Muscle layer of colon (tissue), 2 donors: ENCODE measurements around the gene TMEM45A.
A peak's percentile ranks its signal among the peaks of the same experiment; 100 is the strongest.
"Not testable (repeated sequence)": the region's sequence is repeated elsewhere in the genome, so short reads cannot be mapped to it uniquely, and the experiment has no call there.

Source experiments
- H3K27ac ChIP-seq: one replicate; pipeline ENCODE4 v1.7.0; 2013; ENCODE audit warnings: low read depth, mild to moderate bottlenecking, low read length, moderate library complexity
- H3K27me3 ChIP-seq, 2 donors: one replicate each; pipeline ENCODE4 v1.7.0; 2013; ENCODE audit warnings: low read length in 2 of 2, mild to moderate bottlenecking in 2 of 2; ENCODE audit not compliant: insufficient read depth in 2 of 2, control insufficient read depth in 1 of 2
- H3K36me3 ChIP-seq: one replicate; pipeline ENCODE4 v1.7.0; 2013; ENCODE audit warnings: mild to moderate bottlenecking, low read length; ENCODE audit not compliant: insufficient read depth
- H3K4me1 ChIP-seq: one replicate; pipeline ENCODE4 v1.7.0; 2013; ENCODE audit warnings: mild to moderate bottlenecking, low read length; ENCODE audit not compliant: insufficient read depth
- H3K4me3 ChIP-seq, 2 donors: one replicate each; pipeline ENCODE4 v1.7.0; 2013; ENCODE audit warnings: low read length in 2 of 2, low read depth in 1 of 2, mild to moderate bottlenecking in 1 of 2, moderate library complexity in 1 of 2
- H3K9ac ChIP-seq: one replicate; pipeline ENCODE4 v1.7.0; 2013; ENCODE audit warnings: low read length
- H3K9me3 ChIP-seq: one replicate; pipeline ENCODE4 v1.7.0; 2013; ENCODE audit warnings: mild to moderate bottlenecking, low read length
- donor health status: abdominal sarcoma.
- donor health status: Adenocarcinoma of cecum.

The TMEM45A gene, protein sequence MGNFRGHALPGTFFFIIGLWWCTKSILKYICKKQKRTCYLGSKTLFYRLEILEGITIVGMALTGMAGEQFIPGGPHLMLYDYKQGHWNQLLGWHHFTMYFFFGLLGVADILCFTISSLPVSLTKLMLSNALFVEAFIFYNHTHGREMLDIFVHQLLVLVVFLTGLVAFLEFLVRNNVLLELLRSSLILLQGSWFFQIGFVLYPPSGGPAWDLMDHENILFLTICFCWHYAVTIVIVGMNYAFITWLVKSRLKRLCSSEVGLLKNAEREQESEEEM

DNA sequence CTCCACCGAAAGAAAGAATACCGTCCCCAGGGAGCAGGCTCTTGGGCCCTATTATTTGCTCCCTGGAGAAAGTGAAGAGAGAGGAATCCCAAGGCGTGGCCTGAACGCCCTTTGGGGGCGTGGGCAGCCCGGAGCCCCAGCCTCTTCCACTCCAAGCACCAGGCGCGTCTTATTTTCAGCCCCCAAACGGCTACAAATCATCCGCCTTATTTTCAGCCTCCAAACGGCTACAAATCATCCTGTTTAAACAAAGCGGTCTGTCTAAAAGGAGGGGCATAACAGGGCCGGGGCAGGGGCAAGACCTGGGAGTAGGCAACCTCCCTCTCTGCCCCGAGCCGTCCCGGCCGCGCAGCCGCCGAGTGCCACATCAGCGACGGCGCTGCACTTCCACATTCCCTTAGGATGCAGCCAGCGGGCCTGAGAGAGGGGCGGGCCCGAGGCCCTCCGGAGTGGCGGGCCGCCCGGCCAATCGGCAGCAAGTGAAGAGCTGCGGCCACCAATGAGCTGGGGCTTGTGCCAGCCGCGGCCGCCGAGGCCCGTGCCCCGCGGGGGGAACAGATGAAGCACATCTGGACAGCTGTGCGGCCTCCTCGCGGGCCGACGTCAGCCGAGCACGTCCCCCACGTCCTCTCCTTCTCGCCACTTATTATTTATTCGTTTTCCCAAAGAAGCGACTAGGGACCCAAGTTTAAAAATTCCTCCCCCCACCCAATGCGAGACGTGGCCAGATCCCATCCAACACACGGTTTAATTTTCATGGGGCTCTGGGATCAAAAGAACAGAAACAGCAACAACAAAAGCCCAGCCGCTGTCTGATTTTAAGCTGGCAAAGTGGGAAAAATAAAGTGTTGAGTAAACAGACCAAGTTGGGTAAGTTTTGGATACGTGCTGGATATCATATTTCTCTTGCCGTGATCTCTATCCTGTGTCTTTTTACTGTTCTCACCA lies at the start of gene TMEM45A:
TSS of gene TMEM45A (plus strand) at position 561 of the 948 bp plus-strand sequence. CDS start 62,593 bp downstream, outside the sequence.
- Histone ChIP-seq H3K4me1 (peaks cover 4% of the 10 kb centered on the region), H3K4me3 (peak within 1 kb of the TSS; percentile 60 to 82), H3K36me3 (no peaks in the 10 kb centered on the region), H3K9ac (peak within 1 kb of the TSS; percentile 86), H3K27ac (peak within 1 kb of the TSS; percentile 60), H3K9me3 (no peaks in the 10 kb centered on the region), H3K27me3 (no peaks in the 10 kb centered on the region)

DNA sequence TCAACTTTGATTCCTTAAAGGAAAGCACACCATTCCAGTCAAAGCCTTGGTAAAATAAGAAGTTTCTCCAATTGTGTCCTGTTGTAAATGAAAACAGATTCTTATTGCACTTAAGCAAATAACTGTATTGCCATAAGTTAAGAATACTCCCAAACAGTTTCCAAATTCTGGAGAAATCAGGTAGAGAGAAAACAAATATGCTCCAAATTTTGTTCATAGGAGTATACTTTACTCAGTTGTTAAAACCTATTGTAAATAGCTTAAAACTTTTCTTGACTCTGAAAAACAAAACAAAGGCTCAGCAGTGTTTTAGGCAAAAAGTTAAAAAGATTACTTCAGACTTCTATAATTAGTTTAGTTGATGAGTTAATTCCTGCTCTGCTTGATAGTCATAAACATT lies 48.7 kb upstream of the TMEM45A start:
- Histone ChIP-seq H3K27me3 (no peaks in the 10 kb centered on the region), H3K4me3 (no peak overlapping the region), H3K4me1 (no peaks in the 10 kb centered on the region), H3K36me3 (no peaks in the 10 kb centered on the region), H3K9me3 (no peaks in the 10 kb centered on the region), H3K27ac (no peak overlapping the region), H3K9ac (no peak overlapping the region)

DNA sequence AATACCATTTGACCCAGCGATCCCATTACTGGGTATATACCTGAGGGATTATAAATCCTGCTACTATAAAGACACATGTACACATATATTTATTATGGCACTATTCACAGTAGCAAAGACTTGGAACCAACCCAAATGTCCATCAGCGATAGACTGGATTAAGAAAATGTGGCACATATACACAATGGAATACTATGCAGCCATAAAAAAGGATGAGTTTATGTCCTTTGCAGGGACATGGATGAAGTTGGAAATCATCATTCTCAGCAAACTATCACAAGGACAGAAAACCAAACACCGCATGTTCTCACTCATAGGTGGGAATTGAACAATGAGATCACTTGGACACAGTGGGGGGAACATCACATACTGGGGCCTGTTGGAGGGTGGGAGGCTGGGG lies 45.4 kb upstream of the TMEM45A start:
- H3K27me3 ChIP-seq, H3K9me3 ChIP-seq, H3K9ac ChIP-seq, H3K36me3 ChIP-seq, H3K27ac ChIP-seq, H3K4me1 ChIP-seq, H3K4me3 ChIP-seq: not testable (repeated sequence)

DNA sequence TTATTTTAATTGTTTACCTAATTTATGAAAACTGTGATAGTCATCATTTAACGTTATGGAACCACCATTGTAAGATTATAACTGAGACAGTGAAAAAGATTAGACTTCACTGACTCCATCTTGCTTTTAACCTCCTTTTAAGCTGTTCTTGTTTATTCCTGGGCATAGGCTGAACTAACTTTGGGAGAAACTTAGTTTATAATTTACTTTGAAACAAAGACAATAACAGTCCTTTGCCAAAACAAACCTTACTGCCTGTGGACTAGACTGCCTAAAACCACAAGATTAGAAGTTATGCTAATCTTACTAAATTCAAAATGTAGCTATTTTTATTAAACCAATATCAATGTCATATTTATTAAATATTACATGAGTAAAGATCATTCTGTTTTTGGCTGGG lies 44.3 kb upstream of the TMEM45A start:
- Histone ChIP-seq H3K27ac (no peak overlapping the region), H3K27me3 (no peaks in the 10 kb centered on the region), H3K9me3 (no peaks in the 10 kb centered on the region), H3K36me3 (no peaks in the 10 kb centered on the region), H3K9ac (no peak overlapping the region), H3K4me1 (no peaks in the 10 kb centered on the region), H3K4me3 (no peak overlapping the region)

DNA sequence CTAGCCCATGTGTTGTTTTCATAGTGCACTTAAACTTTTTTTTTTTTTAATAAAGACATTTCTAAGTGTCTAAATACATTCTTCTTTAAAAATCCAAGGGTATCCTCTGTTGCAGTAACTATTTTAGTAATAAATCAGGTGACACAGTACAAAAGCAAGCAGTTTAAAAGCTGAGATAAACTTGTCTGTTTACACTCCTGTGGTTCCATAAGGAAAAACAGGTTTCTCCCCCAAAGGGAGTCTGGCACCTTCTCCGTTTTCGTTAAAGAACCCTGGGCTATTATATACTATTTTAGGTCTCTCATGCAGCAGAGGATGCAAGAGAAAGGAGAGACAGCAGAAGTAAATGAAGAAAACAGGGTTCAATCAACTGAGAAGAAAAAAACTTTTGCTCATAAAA lies 43.2 kb upstream of the TMEM45A start:
- no peak overlapping the region for H3K9ac ChIP-seq
- H3K27ac ChIP-seq = no peak overlapping the region
- no peaks in the 10 kb centered on the region for H3K9me3 ChIP-seq
- no peaks in the 10 kb centered on the region for H3K36me3 ChIP-seq
- no peaks in the 10 kb centered on the region for H3K4me1 ChIP-seq
- no peak overlapping the region for H3K4me3 ChIP-seq
- H3K27me3 ChIP-seq = no peaks in the 10 kb centered on the region

DNA sequence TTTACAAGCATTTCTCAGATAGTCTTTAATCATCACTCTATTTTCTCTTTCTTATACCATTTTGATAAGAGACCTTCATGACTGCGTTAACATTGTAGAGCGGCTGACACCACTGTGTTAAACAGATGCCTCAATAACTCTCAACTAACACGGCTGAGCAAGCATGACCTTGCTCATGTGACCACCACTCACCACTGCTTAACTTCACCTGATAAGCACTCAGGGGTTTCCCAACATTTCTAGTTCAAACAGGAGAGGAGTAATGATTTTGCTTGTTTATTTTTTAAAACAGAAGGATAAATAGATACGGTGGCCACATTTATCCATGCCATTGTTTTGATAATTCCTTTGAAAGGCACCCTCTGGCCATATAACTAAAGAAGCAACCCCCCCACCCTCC lies 37.7 kb upstream of the TMEM45A start:
- no peak overlapping the region for H3K27ac ChIP-seq
- no peaks in the 10 kb centered on the region for H3K36me3 ChIP-seq
- H3K9ac ChIP-seq = no peak overlapping the region
- no peaks in the 10 kb centered on the region for H3K9me3 ChIP-seq
- H3K4me3 ChIP-seq = no peak overlapping the region
- H3K27me3 ChIP-seq = no peaks in the 10 kb centered on the region
- no peaks in the 10 kb centered on the region for H3K4me1 ChIP-seq

DNA sequence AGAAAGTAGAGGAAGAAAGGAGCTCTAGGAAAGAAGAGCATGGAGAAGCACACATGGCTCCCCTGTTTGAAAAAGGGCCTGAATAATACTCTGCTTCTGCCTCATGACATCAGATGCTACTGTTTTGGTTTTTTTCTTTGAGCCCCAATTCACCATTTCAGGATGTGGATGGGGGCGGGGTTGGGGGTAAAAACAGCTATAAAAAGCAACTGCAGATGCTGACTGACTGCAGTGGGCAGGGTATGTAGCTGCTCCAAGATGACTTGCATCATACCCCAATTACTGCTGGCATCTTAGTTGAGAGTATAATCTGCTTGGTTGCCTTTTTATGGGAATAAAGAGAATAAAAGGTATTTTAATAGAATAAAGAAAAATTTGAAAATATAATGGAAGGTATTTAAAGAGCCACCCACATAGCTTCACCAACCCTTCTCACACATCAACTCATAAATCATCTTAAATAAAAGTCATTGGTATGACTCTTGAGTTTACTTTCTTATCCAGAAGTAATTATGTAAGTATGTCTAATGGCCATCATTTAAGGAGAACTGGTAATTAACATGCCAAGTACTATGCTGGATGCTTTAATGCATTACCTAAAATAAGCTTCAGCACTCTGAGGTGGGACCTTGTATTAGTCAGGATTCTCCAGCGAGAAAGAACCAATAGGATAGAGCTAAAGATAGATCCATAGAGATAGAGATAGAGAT lies 36.4 kb upstream of the TMEM45A start:
- Histone ChIP-seq H3K9ac (no peak overlapping the region), H3K27ac (no peak overlapping the region), H3K4me1 (no peaks in the 10 kb centered on the region), H3K36me3 (no peaks in the 10 kb centered on the region), H3K9me3 (no peaks in the 10 kb centered on the region), H3K27me3 (no peaks in the 10 kb centered on the region), H3K4me3 (no peak overlapping the region)

DNA sequence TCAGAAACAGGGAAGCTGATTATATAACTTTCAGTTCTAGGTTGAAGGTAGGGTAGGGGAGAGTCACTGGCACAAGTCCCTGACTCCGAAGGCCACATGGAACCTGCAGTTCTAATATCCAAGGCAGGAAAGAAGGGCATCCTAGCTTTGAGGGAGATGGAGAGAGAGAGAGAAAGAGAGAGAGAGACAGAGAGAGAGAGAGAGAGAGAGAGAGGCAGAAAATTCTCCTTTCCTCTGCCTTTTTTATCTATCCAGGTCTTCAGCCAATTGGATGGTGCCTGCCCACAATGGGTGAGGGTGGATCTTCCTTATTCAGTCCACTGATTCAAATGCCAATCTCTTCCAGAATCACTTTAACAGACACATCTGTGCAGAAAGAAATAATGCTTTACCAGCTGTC lies 35.7 kb upstream of the TMEM45A start:
- H3K9ac ChIP-seq = no peak overlapping the region
- no peaks in the 10 kb centered on the region for H3K27me3 ChIP-seq
- H3K27ac ChIP-seq = no peak overlapping the region
- H3K4me1 ChIP-seq = no peaks in the 10 kb centered on the region
- no peak overlapping the region for H3K4me3 ChIP-seq
- H3K9me3 ChIP-seq = no peaks in the 10 kb centered on the region
- no peaks in the 10 kb centered on the region for H3K36me3 ChIP-seq

DNA sequence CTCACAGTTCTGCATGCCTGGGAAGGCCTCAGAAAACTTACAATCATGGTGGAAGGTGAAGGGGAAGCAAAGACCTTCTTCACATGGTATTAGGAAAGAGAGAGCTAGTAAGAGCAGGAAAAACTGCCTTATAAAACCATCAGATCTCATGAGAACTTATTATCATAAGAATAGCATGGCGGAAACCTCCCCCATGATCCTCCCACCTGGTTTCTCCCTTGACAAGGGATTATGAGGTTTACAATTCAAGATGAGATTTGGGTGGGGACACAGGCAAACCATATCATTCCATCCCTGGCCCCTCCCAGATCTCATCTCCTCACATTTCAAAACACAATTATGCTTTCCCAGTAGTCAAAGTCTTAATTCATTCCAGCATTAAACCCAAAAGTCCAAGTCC lies 34.6 kb upstream of the TMEM45A start:
- Histone ChIP-seq H3K27me3 (no peaks in the 10 kb centered on the region), H3K36me3 (no peaks in the 10 kb centered on the region), H3K27ac (no peak overlapping the region), H3K9me3 (no peaks in the 10 kb centered on the region), H3K4me1 (no peaks in the 10 kb centered on the region), H3K9ac (no peak overlapping the region), H3K4me3 (no peak overlapping the region)

DNA sequence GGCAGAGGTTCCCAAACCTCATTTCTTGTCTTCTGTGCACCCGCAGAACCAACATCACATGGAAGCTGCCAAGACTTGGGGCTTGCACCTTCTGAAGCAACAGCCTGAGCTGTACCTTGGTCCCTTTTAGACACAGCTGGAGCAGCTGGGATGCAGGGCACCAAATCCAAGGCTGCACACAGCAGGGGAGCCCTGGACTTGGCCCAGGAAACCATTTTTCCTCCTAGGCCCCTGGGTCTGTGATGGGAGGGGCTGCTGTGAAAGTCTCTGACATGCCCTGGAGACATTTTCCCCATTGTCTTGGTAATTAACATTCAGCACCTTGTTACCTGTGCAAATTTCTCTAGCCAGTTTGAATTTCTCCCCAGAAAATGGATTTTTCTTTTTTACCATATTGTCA lies 33.6 kb upstream of the TMEM45A start:
- no peaks in the 10 kb centered on the region for H3K36me3 ChIP-seq
- no peaks in the 10 kb centered on the region for H3K9me3 ChIP-seq
- no peaks in the 10 kb centered on the region for H3K4me1 ChIP-seq
- no peak overlapping the region for H3K4me3 ChIP-seq
- no peak overlapping the region for H3K9ac ChIP-seq
- H3K27ac ChIP-seq = no peak overlapping the region
- no peaks in the 10 kb centered on the region for H3K27me3 ChIP-seq

DNA sequence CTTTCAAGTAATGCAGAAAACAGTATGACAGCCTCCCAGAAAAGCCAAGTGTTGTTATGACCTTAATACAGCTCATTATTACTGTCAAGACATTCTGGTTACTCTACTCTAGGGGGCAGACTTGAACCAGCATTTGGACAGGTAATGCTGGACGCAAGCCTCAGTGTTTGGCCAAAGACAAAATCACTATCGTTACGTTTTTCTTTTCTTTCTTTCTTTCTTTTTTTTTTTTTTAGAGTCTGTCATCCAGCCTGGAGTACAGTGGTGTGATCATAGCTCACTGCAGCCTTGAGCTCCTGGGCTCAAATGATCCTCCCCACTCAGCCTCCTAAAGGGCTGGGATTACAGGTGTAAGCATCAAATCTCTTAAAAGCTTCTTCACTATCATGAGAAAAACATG lies 29.4 kb upstream of the TMEM45A start:
- Histone ChIP-seq H3K9me3 (no peaks in the 10 kb centered on the region), H3K36me3 (no peaks in the 10 kb centered on the region), H3K4me1 (no peaks in the 10 kb centered on the region), H3K27me3 (no peaks in the 10 kb centered on the region), H3K27ac (no peak overlapping the region), H3K9ac (no peak overlapping the region), H3K4me3 (no peak overlapping the region)
